ENCODE results near the gene CFAP58.

Gene CFAP58

DNA sequence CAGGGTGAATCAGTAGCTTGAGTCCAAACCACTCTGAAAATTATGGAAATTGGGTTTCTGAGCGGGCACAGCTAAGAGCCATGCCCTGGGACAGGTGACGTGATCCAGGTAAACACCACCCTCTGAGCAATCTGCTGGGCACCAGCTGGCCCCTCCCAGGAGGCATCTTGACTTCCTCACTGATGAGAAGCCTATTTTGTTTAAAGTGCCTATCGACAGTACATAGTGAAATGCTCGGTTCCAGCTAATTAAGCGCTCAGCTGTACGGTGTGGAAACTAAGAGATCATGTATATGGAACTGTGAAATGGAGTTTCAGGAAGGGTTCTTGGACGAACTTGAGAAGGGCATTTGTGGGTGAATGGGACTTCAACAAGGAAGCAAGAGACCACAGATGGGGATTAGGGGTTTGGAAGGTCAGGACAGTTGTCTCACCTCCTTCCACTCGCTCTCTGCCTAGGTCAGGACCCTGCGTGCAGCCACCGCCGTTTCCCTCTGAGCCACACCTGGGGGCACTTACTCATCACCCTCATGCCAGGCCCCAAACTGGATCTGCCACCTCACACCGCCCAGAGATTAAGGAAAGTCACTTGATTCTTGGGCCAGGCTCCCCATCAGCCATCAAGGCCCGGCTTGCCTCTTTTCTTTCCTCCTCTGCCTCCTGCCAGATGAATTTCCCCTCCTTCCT is 18.5 kb upstream of the CFAP58 start:
- DNase-seq: no peak

DNA sequence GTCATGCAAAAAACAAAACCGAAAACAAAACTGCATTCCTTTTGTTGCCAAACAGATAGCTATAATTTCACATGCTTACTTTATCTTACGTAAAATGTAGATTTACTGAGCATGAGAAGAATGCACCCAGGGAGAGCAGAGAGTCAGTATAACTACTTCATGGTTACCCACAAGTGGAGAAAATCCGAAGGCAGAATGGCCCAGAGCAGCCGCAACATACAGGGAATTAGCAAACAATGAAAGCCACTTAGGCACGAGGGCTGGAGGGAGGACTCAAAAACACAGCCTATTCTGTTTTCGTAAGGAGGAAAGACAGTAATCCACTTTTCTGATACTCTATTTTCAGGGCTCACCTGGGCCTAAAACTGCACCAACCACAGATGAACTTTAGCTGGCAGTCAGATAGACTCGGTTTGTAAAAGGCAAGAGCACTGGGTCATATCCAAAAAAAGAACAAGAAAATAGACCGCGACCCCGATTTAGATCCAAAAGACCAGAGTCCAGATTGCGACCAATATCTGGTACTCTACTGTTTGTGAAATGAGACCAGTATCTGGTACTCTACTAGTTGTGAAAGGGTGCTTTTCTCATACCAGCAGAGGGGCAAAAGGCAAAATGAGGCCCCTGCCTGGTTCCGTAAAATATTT is 16.7 kb upstream of the CFAP58 start:
- no peak for DNase-seq

DNA sequence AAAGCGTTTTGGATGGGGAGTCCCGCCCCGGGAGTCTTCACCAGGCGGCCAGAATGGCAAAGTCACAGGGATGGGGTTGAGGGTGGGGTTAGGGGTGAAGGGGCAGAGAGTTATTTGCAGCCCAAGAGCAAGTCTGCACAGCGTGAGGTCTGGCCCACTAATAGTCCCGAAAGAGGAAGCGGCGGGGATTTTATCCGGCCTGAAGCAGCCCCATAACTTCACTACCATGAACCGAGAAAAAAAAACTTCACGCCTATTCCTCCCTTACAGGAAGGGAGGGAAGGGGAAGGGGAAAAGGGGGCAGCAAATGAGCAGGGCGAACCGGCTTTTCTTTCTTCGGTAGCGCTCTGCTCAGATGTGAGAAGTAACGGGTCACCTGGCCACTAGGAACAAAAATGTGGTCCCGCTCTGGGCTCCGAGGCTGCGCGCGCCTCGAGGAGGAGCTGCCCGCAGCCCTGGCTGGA is 16.1 kb upstream of the CFAP58 start:
- DNase-seq: peak; percentile 58

DNA sequence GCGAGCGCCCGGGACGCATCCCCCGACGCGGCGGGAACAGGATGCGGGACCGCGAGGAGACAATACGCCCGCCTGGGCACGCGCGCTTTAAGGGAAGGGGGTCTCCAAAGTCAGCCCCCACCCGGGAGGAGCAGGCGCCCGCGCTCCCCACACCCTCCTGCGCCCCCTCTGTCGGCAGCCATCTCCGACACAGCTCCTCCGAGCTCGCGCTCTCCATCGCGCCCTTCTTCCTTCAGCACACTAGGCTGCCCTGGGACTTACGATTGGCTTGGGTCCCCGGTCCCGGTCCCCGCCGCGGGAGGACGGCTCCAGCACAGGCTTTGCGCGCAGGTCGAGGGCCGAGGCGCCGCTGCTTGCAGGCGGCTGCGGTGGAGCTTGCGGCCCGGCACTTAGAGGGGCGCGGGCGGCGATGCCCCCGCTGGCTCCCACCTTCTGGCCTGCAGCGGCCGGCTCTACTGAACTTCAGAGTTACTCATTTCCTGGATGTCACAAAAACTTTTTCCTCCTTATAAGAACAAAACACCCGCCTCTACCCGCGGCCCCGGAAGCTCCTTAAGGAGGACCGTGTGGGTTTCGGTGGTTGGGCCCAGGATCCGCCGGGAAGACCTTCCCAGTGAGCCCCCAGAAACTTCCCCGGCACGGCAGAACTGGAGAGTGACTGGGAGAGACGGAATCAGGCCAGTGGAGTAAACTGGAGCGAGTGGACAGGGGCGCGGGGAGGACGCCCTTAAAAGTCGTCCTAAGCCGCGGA is 15.5 kb upstream of the CFAP58 start, which contains the start of gene ITPRIP:
Gene ITPRIP (minus strand): TSS at position 481 of the 751 bp plus-strand sequence. CDS start 22,414 bp downstream, outside the sequence.
- peak; percentile 70 for DNase-seq

DNA sequence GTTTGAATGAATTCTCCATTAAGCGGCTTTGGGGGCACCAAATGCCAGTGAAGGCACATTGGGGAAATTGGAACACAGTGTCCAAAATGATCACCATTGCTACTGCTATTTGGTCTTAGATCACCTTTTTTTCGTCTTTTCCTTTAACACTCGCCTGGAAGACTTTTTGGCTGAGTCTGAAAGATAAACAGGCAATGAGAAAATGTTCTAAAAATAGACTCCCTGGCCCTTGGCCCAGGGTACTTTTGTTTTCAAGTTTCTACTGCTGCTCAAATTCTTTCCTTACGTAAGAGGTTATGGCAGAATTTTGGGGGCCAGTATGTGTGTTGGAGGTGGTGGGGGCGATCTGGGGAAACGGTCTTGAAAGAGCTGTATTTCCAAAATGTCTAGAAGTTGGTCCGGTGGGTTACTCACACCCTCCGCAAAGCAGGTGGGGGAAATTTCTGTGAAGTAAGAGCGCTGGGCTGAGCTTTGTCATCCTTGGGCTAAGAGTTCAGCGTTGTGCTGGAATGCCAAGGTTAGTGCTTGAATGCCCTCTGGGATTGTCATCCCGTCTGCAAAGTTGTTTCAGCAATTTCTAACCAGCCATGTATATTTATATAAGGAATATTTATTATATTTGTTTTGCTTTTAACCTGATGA is 14.0 kb upstream of the CFAP58 start:
- no peak for DNase-seq

DNA sequence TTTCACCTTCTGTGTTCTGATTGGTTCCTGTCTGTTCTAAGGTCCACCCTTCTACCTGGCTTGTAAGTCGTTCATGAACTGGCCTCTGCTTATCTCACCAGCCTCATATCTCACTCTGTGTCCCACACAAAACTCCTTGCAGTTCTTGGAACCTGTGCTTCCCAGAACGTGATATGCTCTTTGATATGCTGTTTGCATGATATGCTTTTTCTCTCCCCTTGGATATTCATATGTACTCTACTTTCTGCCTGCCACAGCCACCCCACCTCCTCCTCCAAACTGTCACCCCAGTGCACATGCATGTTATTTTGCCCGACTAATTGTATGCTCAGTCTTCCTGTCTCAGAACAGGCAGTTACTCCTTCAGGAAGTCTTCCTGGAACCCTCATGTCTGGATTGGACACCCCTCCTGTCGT is 13.5 kb upstream of the CFAP58 start:
- no peak for DNase-seq

DNA sequence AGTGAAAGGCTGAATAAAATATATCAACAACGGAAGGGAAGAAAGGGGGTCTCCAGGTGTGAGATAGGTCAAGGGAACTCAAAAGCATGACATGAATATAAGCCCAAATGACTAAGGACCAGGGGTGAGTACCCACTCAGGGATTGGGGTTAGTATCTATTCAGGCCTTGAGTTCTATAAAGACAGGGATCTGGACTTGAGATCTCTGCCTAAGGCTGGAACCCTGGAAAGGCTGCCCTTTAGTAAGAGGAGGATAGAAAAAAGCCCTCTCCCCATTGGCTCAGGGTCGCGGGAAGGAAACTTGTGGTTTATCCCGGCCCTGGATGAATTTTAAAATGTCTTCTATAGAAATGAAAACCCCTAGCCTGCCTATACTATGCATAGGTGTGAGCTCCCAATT is 13.0 kb upstream of the CFAP58 start:
- no peak for DNase-seq

DNA sequence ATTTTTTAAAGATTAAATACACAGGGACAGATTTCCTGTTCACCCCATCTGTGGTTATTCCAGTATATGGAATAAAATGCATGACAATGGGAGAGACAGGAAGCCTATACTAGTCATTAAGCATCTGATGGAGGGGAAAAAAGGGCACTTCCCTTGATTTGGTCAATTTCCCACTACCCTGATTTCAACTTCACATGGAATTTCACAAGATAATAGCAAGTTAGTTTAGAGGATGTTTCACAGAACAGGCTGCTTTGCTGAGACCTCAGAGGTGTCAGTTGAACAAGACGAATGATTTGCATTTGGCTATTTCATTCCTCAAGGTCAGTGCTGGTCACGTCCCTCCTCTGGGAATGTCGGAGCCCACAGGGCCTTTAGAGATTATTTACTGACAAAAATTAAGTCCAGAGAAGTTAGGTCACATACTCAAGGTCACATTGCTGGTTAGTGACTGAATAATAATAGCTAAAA is 10.7 kb upstream of the CFAP58 start:
- DNase-seq: no peak

DNA sequence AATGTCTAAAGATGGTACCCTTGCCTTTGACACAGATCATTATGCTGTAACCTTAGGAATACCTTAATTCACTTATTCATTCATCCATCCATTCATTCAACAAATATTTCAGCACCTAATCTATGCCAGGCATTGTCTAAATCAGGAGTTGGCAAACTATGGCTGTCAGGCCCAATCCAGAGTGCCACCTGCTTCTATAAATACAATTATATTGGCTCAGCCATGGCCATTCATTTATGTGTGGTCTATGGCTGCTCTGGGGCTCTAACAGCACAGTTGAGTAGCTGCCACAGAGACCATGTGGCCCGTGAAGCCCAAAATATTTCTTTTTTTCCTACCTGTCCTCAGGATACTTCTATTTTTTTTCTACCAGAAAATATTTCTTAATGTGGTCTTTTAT is 9.4 kb upstream of the CFAP58 start:
- DNase-seq: no peak

DNA sequence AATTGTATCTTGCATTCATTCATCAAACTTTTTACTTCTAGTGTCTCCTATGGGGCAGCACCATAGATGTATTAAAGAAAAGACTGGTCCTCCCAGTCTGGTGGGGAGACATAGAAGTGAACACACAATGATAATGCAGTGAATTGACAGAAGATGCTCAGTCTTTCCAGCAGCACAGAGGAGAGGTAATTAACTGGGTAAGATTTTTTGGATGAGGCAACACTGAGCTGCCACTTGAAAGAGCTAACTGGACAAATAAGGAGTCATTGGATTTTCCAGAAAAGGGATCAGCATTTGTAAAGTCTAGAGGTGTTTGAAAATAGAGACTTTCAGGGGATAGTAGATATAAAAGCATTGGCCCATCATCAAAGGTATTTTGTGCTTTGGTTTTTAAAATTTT is 8.1 kb upstream of the CFAP58 start:
- no peak for DNase-seq

DNA sequence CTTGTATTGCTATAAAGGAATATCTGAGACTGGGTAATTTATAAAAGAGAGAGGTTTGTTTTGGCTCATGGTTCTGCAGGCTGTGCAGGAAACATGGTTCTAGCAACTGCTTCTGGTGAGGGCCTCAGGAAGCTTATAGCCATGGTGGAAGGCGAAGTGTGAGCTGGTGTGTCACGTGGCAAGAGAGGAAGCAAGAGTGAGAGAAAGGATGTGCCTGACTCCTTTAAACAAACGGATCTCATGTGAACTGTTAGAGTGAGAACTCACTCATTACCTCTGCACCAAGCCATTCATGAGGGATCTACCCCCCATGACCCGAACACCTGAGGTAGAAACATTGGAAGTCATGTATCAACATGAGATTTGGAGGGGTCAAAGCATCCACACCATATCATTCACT is 7.7 kb upstream of the CFAP58 start:
- no peak for DNase-seq

DNA sequence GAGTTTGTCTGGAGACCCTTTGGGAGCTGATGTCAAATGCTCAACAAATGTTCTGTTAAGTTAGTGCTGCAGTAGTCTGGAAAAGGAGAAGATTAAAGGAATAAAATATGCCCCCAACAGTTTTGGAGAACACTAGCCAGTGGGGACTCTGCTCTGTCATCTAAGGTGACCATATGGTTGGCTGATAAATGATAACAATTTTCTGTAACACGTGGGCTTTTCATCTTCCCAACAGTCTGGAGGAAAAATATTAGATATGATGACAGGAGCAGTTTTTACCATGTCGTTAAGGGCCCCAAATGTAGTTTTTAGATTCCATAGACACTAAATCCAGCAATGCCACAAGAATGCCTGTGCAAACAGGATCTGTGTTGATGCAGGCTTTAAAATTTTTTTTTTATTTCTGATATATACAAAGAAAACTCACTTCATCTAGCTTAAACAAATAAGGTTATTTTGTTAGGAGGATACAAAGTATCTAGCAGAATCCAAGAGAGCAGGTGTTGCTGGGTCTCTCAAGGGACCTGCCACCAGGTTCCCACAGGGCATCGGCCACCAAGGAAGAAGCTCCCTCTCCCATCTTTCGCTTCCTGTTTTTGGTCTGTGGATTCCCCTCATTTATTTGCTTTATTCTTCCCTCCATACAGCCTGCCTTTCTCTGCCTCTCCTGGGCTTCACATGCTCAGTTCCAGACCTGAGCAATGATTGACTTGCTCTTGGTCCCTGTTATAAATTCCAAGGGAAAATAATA is 6.2 kb upstream of the CFAP58 start:
- no peak for DNase-seq

DNA sequence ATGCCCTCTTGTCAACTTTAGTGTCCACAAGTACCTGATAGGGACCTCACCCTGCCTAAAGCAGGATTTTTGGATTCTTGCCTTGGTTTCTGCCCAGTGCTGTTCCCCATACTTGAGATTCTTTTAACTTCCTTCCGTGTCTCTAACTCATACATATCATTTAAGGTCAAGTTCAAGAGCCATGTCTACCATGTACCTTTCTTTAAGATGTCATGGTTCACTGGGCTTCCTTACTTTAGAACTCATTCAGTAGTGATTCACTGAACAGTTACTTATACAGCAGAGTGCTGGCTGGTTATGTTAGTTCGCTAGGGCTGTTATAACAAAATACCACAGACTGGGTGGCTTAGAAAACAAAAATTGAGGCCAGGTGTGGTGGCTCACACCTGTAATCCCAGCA is 5.0 kb upstream of the CFAP58 start:
- no peak for DNase-seq

DNA sequence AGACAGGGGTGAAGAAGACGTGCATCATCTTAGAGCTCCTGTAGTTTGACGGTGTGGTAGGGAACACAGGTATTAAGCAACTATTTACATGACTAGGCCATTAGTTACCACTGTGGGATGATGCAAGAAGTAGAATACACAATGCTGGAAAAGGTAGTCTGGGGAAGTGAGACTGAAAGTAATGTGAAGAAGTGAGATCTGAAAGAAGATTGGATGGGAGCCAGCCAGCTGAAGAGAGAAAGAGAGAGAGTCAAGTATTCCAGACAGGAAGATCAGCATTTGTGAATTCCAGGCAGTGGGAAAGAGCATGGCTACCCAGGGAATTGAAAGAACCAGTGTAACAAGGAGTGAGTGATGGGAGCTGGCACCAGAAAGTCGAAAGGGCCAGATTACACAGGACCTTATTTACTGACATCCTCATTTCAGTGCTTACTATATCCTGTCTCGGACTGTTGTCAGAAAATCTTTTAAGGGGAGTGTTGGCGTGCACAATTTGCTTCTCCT is 4.0 kb upstream of the CFAP58 start:
- no peak for DNase-seq

DNA sequence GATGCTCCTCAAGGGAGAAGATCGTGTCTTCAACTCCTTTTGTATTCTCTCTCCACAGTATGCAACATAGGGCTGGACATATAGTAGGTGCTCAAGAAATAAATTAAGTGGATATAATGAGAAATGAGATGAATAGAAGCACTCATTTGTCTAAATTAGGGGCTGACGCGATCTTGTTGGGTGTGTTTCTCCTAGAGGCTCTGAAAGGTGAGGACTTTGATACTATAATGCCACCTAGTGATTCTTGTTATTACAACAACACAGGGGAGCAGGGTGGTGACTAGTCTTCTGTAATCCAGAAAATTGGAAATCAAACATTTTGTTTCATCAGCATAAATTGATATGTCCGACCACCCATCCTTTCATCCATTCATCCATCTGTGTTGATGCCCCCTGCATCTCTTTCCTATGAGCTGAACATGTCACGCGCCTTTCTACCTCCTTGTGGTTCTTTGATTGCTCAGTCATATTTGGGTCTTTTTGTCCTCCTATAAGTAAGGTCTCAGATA is 3.5 kb upstream of the CFAP58 start:
- no peak for DNase-seq

DNA sequence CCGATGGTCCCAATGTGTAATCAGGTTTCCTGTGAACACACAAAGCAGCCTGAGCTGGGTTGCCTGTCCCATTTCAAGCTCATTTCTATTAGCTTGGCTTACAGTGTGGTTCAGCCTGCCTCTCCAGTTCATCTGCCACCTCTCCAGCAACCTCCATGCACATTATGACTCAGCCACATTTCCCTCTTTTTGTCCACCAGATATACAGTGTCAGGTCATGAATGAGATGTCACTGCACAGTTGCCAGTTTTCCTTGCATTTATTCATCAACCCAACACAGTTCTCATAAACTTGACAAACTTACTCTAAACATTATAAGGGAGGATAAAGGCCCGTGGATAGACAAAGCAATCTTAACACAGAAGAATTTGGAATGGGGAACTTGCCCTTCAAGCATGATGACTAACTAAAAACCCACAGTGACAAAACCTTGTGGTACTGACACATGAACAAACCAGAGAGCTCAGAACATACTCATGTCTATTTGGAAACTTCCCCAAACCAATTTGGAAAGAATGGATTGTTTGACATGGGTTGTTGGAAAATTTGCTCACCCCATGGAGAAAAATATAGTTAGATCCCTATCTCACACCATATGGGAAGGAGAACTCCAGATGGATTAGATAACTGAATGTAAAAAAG is 2.5 kb upstream of the CFAP58 start:
- no peak for DNase-seq

DNA sequence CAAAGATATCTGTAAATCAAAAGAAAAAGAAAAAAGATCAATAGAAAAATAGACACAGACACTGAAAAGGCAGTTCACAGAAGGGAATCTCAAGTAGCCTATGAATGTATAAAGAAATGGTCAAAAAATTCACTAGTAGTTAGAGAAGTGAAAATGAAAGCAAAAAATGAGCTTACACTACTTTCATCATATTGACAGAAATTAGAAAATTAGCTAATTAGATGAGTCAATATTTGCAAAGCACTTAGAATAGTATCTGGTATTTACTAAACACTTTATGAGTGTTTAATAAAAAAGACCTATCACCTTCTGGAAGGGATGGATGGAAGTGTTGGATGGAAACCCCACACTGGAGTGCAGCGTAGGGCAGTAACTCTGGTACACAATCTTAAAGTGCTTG is 1.7 kb upstream of the CFAP58 start:
- DNase-seq: no peak

DNA sequence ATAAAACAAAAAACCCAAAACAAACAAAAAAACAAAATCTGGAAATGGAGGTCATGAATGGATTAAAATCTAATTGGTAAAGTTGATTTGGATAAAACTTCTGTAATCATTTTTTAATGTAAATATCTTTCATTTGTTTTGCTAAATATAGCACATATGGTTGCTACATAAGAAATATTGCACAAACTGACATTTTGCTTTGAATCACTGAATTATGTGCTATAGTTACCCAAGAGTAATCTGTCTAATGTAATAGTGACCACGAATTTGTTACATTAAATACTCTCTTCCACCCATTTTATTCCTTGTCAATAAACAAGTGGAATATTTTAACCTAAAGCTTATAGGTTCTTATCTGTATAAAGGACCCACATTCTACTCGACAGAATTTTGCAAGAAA is 6.2 kb downstream of the CFAP58 start:
- DNase-seq: no peak

DNA sequence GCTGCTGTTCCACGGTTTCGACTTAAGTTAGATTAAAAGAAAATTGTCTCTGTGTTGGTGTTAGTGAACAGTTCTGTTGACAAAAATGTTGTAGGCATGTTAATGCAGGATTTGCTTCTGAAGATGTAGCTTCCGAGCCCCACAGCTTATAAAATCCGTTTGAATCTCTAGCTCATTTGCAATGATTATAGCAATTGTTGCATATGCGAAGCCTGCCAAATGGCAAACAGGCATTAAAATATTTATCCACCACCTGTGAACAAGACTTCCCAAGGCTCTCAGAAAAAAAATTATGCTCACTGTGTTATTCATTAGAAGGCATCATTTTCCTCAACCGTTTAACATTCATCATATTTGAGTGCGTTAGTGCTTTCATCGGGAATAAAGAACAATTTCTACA is 14.3 kb downstream of the CFAP58 start:
- DNase-seq: no peak

DNA sequence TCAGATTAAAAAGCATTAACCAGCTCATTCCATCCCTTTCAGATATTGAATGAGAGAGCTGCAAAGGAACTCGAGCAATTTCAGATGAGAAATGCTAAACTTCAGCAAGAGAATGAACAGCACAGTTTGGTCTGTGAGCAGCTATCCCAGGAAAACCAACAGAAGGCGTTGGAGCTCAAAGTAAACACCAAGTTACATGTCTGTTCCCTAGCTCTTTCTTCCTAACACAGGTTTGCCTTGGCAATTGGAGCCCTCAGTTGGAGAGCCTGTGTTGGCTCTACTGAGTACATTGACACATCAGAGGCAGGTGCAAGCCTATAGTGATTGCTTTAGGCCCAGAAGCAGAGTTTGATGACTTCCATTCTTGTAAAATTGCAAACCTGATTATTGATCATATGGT is 14.7 kb downstream of the CFAP58 start:
- no peak for DNase-seq

DNA sequence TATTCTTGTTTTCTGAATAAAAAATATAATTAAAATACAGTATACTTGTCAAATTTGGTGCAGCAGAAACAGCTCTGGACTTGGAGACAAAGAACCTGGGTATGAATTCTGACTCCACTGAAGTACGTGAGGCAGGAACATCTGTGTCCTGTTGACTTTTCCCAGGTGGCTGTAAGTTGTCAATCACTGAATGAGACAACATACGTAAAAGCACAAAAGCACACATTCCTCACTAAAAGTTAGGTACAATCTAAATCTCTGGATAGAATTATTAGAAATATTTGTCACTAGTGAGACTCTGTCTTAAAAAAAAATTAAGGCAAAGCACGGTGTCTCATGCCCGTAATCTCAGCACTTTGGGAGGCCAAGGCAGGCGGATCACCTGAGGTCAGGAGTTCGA is 18.1 kb downstream of the CFAP58 start:
- no peak for DNase-seq

DNA sequence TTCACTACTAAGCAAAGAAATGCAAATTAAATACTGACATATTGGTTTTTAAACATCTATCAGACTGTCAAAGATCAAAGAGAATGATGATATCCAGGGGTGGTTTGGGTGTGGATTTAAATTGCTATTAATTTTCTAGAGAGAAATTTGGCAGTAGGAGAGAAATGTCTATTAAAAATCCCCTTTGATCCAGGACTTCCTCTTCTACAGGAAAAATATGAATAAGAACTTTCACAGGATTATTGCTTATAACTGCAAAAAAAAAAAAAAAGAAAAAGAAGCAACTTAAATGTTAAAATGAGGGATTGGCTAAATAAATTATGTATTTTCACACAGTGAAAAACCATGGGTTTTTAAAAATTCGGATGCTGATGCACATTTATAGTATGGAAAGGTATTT is 21.0 kb downstream of the CFAP58 start:
- no peak for DNase-seq
